Thymus (tissue), 11 donors: Measurements from ENCODE around the gene NUBP2. TPM values are rescaled to one million over a fixed set of nuclear protein-coding genes. Genes with fewer than 3 reads are reported as not detected.

Source experiments
- DNase-seq, 9 donors: peaks; one replicate each; pipeline ENCODE4 v3.0.0-alpha.2; 2013; ENCODE audit warnings: low spot score in 9 of 9, low read depth in 6 of 9, missing footprints in 1 of 9
- H3K27ac ChIP-seq, 2 donors: one replicate each; pipeline ENCODE4 v1.5.1; 2013; ENCODE audit warnings: control low read depth in 1 of 2, low read depth in 1 of 2, low read length in 1 of 2, mild to moderate bottlenecking in 1 of 2, moderate library complexity in 1 of 2
- H3K27me3 ChIP-seq, 2 donors: one replicate each; pipeline ENCODE4 v1.5.1; 2013; ENCODE audit warnings: low read length in 1 of 2; ENCODE audit not compliant: control insufficient read depth in 2 of 2, insufficient read depth in 1 of 2
- H3K36me3 ChIP-seq, 2 donors: one replicate each; pipeline ENCODE4 v1.5.1; 2013; ENCODE audit warnings: low read length in 1 of 2, mild to moderate bottlenecking in 1 of 2, moderate library complexity in 1 of 2; ENCODE audit not compliant: control insufficient read depth in 2 of 2, insufficient read depth in 2 of 2
- H3K4me1 ChIP-seq, 2 donors: one replicate each; pipeline ENCODE4 v1.5.1; 2013; ENCODE audit warnings: low read length in 2 of 2; ENCODE audit not compliant: control insufficient read depth in 2 of 2, insufficient read depth in 2 of 2
- H3K4me3 ChIP-seq, 2 donors: one replicate each; pipeline ENCODE4 v1.5.1; 2013; ENCODE audit warnings: low read length in 2 of 2, control low read depth in 1 of 2, mild to moderate bottlenecking in 1 of 2
- H3K9me3 ChIP-seq, 2 donors: one replicate each; pipeline ENCODE4 v1.5.1; 2013; ENCODE audit warnings: low read length in 1 of 2, mild to moderate bottlenecking in 1 of 2; ENCODE audit not compliant: control insufficient read depth in 2 of 2, insufficient read depth in 1 of 2
- WGBS: extraction: QIAGEN DNeasy Blood & Tissue Kit; methylation state at CpG from one replicate; pipeline ENCODE4 v1.1.7; 2013; 5-methylcytosine and 5-hydroxymethylcytosine counted together
- polyA plus RNA-seq: library from polyadenylated mRNA; stranded (reverse); fragments of 200-250 nt; gene quantifications from one replicate; pipeline ENCODE4 v1.2.3, GENCODE V29; 2013
- total RNA-seq: library from RNA; stranded (reverse); fragments of 120-200 nt; gene quantifications from one replicate; pipeline ENCODE4 v1.2.4, GENCODE V29; 2013
- donor health status: healthy.

Gene NUBP2
- total and polyA plus RNA-seq, 2 donors, result 73.9 to 80.6 TPM

DNA sequence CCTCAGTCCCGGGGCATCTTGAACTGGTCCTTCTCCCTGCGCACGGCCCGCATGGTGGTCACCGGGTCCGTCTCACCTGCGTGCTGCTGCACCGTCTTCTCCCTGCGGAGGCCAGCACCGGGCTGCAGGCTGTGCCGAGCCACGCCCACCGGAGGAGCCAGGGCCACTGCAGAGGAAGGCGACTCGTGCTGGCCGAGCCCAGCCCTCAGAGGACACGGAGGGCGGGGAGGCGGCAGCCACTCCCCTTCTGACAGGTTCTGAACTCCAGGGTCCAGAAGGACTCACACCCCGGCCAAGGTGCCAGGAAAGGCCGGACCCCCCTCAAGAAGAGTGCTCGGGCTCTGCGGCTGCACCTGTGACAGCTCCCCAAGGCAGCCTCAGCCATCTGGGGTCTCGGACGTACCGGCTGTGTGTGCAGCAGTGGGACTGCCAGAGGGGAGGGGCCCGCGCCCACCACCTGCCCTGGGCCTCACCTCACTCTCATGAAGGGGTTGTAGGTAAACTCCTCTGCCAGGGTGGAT, 26.6 kb downstream of the NUBP2 start:
- DNase-seq, result no peak
- 84% methylated on average over 28 of the region's 28 CpGs for WGBS
- Histone ChIP-seq H3K4me3 (no peak overlapping the region), H3K27ac (no peak overlapping the region), H3K4me1 (no peaks in the 10 kb centered on the region), H3K36me3 (peaks cover 25 to 31% of the 10 kb centered on the region in 2 donors), H3K9me3 (peaks cover 0 to 7% of the 10 kb centered on the region in 2 donors), H3K27me3 (no peaks in the 10 kb centered on the region)

DNA sequence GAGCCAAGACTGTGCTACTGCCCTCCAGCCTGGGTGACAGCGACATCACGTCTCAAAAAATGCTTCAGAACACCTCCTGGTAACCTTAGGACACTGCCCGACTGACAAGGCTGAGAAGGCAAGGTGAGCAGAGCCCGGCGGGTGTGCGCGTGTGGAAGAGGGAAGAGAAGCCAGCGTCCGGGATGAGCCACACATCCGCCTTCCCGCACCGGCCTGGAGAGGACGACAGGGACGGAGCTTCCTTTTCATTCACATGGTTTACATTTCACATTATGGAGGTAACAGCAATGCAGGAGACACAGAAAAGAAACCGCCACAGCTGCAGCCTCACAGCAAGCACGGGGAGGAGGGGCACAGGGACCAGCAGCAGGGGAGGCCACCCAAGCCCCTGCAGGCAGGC, 27.3 kb downstream of the NUBP2 start:
- DNase-seq, result no peak
- Histone ChIP-seq H3K4me1 (no peaks in the 10 kb centered on the region), H3K36me3 (peaks cover 25 to 33% of the 10 kb centered on the region in 2 donors), H3K27me3 (no peaks in the 10 kb centered on the region), H3K9me3 (peaks cover 0 to 7% of the 10 kb centered on the region in 2 donors), H3K27ac (no peak overlapping the region), H3K4me3 (no peak overlapping the region)
- WGBS, result 98% methylated on average over 16 of the region's 16 CpGs

DNA sequence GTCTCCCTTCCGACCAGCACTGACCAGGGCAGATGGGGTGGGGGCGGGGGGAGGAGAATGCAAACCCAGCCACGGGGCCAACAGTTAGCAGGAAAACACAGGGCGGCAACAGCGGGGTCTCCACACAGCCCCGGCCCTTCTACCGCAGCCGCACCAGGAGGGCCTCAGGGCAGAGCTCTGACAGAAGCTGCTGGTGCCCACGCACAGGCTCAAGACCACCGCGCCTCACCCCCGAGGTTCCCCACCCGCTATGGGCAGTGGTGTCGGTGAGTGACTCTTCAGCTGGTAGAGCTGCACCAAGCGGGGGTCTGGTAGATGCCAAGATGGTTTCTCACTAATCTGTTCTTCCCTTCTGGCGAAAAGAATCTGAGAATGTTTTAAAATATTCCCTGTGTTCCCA, 27.8 kb downstream of the NUBP2 start:
- no peak for DNase-seq
- 98% methylated on average over 16 of the region's 16 CpGs for WGBS
- Histone ChIP-seq H3K27me3 (no peaks in the 10 kb centered on the region), H3K4me1 (no peaks in the 10 kb centered on the region), H3K27ac (no peak overlapping the region), H3K9me3 (peaks cover 0 to 7% of the 10 kb centered on the region in 2 donors), H3K36me3 (peaks cover 27 to 37% of the 10 kb centered on the region in 2 donors), H3K4me3 (no peak overlapping the region)

DNA sequence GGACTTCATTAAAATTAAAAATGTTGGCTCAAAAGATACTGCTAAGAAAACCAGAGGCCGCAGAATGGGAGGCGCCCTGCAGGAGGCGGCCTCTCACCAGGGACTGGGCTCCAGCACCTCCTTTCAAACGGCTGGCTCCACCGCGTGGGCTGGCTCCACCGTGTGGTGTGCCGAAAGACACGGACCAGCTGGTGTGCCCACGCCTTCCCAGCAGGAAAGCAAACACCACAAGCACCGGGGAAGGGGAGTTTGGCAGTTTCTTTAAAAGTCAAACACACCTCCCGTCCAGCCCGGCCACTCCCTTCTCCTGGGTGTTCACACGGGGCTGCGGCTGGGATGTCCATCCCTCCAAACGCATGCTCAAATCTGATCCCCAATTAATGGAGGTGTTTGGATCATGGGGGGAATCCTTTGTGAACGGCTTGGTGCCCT, 30.0 kb downstream of the NUBP2 start:
- no peaks in the 10 kb centered on the region for H3K27me3 ChIP-seq
- H3K4me1 ChIP-seq, result no peaks in the 10 kb centered on the region
- peak in 2 of 9 donors; percentile 31 to 52 for DNase-seq
- H3K27ac ChIP-seq, result no peak overlapping the region
- H3K9me3 ChIP-seq, result no peaks in the 10 kb centered on the region
- WGBS, result 42% methylated on average over 17 of the region's 17 CpGs
- H3K36me3 ChIP-seq, result peaks cover 38 to 41% of the 10 kb centered on the region in 2 donors
- no peak overlapping the region for H3K4me3 ChIP-seq

DNA sequence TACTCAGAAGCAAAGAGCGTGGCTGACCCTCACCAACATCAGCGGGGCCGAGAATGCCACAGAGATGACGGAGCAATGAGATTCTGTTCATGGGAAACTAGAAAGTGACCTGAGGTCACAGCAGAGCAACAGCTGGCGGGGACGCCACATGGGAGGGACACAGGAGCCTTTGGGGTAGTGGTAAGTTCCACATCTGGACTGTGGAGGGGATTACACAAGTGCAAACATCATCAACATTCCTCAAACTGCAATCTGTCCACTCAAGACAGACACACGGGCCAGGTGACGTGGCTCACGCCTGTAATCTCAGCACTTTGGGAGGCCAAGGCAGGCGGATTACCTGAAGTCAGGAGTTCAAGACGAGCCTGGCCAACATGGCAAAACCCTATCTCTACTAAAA, 32.7 kb downstream of the NUBP2 start:
- Histone ChIP-seq H3K27me3 (no peaks in the 10 kb centered on the region), H3K9me3 (no peaks in the 10 kb centered on the region), H3K36me3 (peaks cover 20 to 39% of the 10 kb centered on the region in 2 donors), H3K27ac (no peak overlapping the region), H3K4me3 (no peak overlapping the region), H3K4me1 (no peaks in the 10 kb centered on the region)
- no peak for DNase-seq
- 98% methylated on average over 11 of the region's 11 CpGs for WGBS

DNA sequence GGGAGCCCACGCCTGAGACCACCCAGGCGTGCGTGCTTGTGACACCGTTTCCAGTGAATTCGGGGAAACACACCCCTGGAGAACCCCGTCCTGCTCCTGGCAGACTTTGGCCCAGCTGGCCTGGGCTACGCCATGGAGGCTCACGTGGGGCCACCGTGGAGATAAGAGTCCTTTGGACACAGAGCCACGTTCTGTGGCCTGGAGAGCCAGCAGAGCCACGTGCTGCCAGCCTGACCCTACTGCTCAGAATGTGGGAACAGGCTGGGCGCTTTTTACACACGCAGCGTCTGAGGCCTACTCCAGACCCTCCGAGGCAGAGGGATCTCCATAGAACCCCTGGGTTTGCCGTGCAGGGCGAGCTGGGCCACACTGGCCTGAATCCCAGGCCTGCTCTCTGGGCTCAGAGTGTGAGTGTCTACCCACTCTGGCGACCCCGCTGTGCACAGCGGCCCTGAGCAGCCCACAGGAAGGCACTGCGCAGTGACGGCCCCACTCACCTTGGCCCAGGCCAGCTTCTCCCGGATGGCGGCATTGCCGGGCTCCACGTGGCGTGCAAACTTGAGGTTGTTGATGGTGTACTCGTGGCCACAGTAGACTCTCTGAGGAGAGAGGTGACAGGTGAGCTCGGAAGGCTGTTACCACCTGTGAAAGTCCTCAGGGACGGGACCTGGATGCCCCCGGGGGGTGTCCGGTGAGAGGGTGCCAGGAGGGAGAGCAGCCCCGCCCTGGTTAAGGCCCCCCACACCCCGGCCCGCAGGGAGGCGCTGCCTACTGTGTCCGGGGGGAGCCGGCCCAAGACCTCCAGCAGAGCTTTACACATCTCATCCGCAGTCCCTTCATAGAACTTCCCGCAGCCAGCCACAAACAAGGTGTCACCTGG, 33.9 kb downstream of the NUBP2 start:
- 98% methylated on average over 40 of the region's 40 CpGs for whole genome bisulfite sequencing
- H3K27ac ChIP-seq, result no peak overlapping the region

DNA sequence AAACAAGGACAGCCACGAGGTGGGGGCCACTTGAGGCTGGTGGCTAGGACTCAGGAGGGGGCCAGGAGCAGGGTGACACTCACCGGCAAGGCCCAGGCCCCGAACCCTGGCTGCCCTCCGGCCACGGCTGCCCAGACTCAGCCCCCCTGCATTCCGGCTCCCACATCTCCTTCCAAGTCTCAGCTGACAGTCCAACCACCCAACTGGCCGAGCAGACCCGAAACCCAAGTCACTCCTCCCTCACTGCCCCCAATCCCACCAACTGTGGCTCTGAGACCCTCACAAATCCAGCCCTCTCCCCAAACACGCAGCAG, 34.5 kb downstream of the NUBP2 start:
- Histone ChIP-seq H3K4me1 (no peaks in the 10 kb centered on the region), H3K36me3 (peaks cover 30 to 51% of the 10 kb centered on the region in 2 donors), H3K27ac (no peak overlapping the region), H3K9me3 (no peaks in the 10 kb centered on the region), H3K27me3 (no peaks in the 10 kb centered on the region), H3K4me3 (no peak overlapping the region)
- DNase-seq, result no peak
- WGBS, result over 99% methylated on average over 9 of the region's 9 CpGs

More for the DNA sequence above, 33.9 kb downstream of the NUBP2 start:
- Histone ChIP-seq H3K36me3 (peaks cover 24 to 46% of the 10 kb centered on the region in 2 donors), H3K4me3 (no peak overlapping the region), H3K9me3 (no peaks in the 10 kb centered on the region), H3K27me3 (no peaks in the 10 kb centered on the region), H3K4me1 (no peaks in the 10 kb centered on the region)
- no peak for DNase-seq

DNA sequence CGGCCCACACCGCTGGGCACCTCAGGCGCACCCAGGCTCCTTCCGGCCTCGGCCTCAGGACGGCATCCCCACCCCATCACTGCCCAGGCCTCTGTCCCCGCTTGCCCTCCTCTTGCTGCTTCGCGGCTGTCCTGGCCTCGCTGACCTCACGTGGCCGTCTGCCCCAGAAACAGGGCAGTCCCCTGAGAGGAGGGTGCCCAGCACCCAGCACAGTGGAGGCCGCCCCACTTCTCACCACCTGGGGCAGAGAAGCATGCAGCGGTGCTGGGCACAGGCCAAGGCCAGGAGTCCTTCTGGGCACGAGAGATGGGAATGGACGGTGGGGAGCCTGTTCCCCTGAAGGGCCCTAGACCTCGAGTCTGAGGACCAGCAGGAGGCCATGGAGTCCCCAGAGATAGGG, 35.0 kb downstream of the NUBP2 start:
- Histone ChIP-seq H3K36me3 (peaks cover 33 to 56% of the 10 kb centered on the region in 2 donors), H3K27me3 (no peaks in the 10 kb centered on the region), H3K9me3 (no peaks in the 10 kb centered on the region), H3K4me1 (no peaks in the 10 kb centered on the region), H3K27ac (no peak overlapping the region), H3K4me3 (no peak overlapping the region)
- DNase-seq, result no peak
- 98% methylated on average over 17 of the region's 17 CpGs for WGBS

DNA sequence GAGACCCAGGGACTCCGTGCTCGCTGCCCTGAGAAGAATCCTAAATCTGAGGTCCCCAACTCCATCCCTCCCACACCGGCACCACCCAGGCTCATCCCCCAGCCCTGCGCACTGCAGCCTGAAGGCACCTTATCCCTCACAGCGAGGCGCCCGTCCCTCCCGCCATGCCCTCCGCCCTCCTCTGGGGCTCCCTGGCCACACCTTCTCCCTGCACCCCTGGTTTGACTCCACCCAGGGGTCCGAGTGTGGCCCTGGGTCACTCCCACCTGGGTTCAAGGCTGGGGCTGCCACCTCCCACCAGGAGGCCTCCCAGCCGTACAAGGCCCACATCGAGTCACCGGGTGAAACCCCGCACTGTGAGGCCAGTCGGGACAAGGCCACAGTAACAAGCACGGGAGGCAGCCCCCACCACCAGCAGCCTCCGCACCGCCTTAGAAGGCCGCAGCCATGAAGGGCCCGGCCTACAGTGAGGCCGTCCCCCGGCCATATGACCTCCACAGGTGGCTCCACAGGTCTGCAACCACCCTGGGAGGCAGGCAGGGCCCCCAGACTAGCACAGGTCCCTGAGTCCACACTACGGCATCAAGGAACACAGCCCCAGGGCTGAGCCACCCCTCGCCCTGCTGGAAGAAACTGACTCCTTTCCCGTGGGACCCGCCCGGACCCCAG, 35.6 kb downstream of the NUBP2 start:
- Histone ChIP-seq H3K27ac (no peak overlapping the region), H3K27me3 (no peaks in the 10 kb centered on the region), H3K4me3 (no peak overlapping the region), H3K36me3 (peaks cover 33 to 54% of the 10 kb centered on the region in 2 donors), H3K9me3 (no peaks in the 10 kb centered on the region), H3K4me1 (no peaks in the 10 kb centered on the region)
- DNase-seq, result no peak
- 98% methylated on average over 27 of the region's 27 CpGs for WGBS
